Type B pancreatic cell (in vitro differentiated cells): ENCODE measurements around the gene XIRP1. TPM values are rescaled to one million over a fixed set of nuclear protein-coding genes. Genes with fewer than 3 reads are reported as not detected.

Experiments
- DNase-seq: peaks from one replicate; pipeline ENCODE4 v3.0.0; 2021; ENCODE audit warnings: mixed read lengths; ENCODE audit not compliant: unreplicated experiment; ENCODE audit errors: extremely low spot score
- H3K27ac Mint-ChIP-seq: 2 replicates; pipeline ENCODE4 v1.8.0; 2021; ENCODE audit warnings: mild to moderate bottlenecking, mixed read lengths
- H3K27me3 Mint-ChIP-seq: 2 replicates; pipeline ENCODE4 v1.8.0; 2021; ENCODE audit warnings: mixed read lengths
- H3K36me3 Mint-ChIP-seq: 2 replicates; pipeline ENCODE4 v1.8.0; 2021; ENCODE audit warnings: mixed read lengths
- H3K4me1 Mint-ChIP-seq: one replicate; pipeline ENCODE4 v1.8.0; 2021; ENCODE audit warnings: mixed read lengths; ENCODE audit not compliant: unreplicated experiment
- H3K4me3 Mint-ChIP-seq: 2 replicates; pipeline ENCODE4 v1.8.0; 2021; ENCODE audit warnings: mild to moderate bottlenecking, mixed read lengths
- H3K9me3 Mint-ChIP-seq: 2 replicates; pipeline ENCODE4 v1.8.0; 2021; ENCODE audit warnings: mixed read lengths
- total RNA-seq: library from RNA; stranded (reverse); gene quantifications from 2 replicates; pipeline ENCODE4 v1.2.1, GENCODE V29; 2021; ENCODE audit warnings: low replicate concordance
- TF ChIP-seq, protein P1 (sequence below): fragments of 200-600 bp; sonication (generic); conservative IDR thresholded peaks from 2 replicates; pipeline ENCODE4 v1.5.0; 2021; ENCODE audit warnings: antibody characterized with exemption, mild to moderate bottlenecking

XIRP1 gene
- total RNA-seq, 1 donor from 2014 or later: 0.12 TPM

DNA sequence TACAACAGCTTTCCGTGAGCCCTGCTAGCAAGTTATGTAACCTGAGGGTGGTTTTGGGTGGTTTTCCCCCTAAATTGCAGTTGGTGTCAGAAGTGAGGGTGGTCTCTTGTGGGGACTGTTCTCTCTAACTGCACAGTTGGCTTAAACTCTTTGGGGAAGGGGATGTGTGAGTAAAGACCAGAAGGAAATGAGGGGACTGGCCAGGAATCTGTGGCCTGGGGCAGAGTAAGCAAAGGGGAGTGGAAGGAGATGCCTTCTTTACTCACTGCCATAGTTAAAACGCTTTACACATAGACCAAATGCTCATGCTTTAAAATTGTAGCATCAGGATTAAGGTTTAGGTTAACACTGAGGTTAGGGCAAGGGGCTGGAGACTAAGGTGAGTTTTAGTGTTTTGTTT is 21.2 kb upstream of the XIRP1 start:
- Mint-ChIP-seq H3K4me1 (no peaks in the 10 kb centered on the region), H3K4me3 (no peak overlapping the region), H3K27ac (no peak overlapping the region), H3K36me3 (no peaks in the 10 kb centered on the region), H3K27me3 (peaks cover 7% of the 10 kb centered on the region), H3K9me3 (no peaks in the 10 kb centered on the region)
- DNase-seq: no peak
- TF ChIP-seq, protein P1, sequence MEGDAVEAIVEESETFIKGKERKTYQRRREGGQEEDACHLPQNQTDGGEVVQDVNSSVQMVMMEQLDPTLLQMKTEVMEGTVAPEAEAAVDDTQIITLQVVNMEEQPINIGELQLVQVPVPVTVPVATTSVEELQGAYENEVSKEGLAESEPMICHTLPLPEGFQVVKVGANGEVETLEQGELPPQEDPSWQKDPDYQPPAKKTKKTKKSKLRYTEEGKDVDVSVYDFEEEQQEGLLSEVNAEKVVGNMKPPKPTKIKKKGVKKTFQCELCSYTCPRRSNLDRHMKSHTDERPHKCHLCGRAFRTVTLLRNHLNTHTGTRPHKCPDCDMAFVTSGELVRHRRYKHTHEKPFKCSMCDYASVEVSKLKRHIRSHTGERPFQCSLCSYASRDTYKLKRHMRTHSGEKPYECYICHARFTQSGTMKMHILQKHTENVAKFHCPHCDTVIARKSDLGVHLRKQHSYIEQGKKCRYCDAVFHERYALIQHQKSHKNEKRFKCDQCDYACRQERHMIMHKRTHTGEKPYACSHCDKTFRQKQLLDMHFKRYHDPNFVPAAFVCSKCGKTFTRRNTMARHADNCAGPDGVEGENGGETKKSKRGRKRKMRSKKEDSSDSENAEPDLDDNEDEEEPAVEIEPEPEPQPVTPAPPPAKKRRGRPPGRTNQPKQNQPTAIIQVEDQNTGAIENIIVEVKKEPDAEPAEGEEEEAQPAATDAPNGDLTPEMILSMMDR: no peak

DNA sequence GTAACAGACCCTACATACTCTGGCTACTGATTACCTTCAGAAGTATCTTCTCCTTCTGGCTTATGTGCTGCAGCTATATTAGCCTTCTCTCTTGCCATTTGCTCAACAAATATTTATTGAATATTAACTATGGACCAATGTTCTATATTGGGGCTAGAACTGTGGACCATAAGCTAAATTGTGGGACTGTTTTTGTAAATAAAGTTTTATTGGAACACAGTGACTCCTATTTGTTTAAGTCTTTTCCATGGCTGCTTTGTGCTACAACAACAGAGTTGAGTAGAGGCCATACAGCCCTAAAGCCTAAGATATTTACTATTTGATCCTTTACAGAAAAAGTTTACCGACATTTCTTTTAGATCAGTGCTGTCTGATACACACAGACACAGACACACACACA is 20.3 kb upstream of the XIRP1 start:
- Mint-ChIP-seq H3K27me3 (peaks cover 7% of the 10 kb centered on the region), H3K9me3 (no peaks in the 10 kb centered on the region)

GRCh38 chr3:39211332-39212130 is 19.1 kb upstream of the XIRP1 start:
- no peaks in the 10 kb centered on the region for H3K36me3 Mint-ChIP-seq

More for the DNA sequence above, 20.3 kb upstream of the XIRP1 start:
- Mint-ChIP-seq H3K4me3 (no peak overlapping the region), H3K4me1 (peaks cover 9% of the 10 kb centered on the region), H3K27ac (no peak overlapping the region), H3K36me3 (no peaks in the 10 kb centered on the region)
- no peak for DNase-seq
- TF ChIP-seq, protein P1: no peak

GRCh38 chr3:39210078-39210477 is 17.7 kb upstream of the XIRP1 start:
- peaks cover 4% of the 10 kb centered on the region for H3K27me3 Mint-ChIP-seq
- H3K4me3 Mint-ChIP-seq: no peak overlapping the region
- no peaks in the 10 kb centered on the region for H3K36me3 Mint-ChIP-seq
- DNase-seq: no peak
- TF ChIP-seq, protein P1: no peak
- H3K9me3 Mint-ChIP-seq: peaks cover under 1% of the 10 kb centered on the region
- no peak overlapping the region for H3K27ac Mint-ChIP-seq
- H3K4me1 Mint-ChIP-seq: peaks cover 9% of the 10 kb centered on the region

More at GRCh38 chr3:39211332-39212130, 19.1 kb upstream of the XIRP1 start:
- Mint-ChIP-seq H3K4me1 (peaks cover 9% of the 10 kb centered on the region), H3K9me3 (no peaks in the 10 kb centered on the region), H3K27me3 (peaks cover 8% of the 10 kb centered on the region), H3K4me3 (no peak overlapping the region), H3K27ac (no peak overlapping the region)
- TF ChIP-seq, protein P1: no peak
- DNase-seq: no peak

GRCh38 chr3:39209329-39209970 is 17.1 kb upstream of the XIRP1 start:
- TF ChIP-seq, protein P1: no peak
- peaks cover 7% of the 10 kb centered on the region for H3K27me3 Mint-ChIP-seq

More at GRCh38 chr3:39209329-39209970, 17.1 kb upstream of the XIRP1 start:
- H3K9me3 Mint-ChIP-seq: peaks cover 4% of the 10 kb centered on the region
- DNase-seq: no peak
- no peak overlapping the region for H3K4me3 Mint-ChIP-seq
- H3K27ac Mint-ChIP-seq: no peak overlapping the region
- peaks cover 9% of the 10 kb centered on the region for H3K4me1 Mint-ChIP-seq
- H3K36me3 Mint-ChIP-seq: no peaks in the 10 kb centered on the region
